Measurements from ENCODE around the gene PGGHG.

DNA sequence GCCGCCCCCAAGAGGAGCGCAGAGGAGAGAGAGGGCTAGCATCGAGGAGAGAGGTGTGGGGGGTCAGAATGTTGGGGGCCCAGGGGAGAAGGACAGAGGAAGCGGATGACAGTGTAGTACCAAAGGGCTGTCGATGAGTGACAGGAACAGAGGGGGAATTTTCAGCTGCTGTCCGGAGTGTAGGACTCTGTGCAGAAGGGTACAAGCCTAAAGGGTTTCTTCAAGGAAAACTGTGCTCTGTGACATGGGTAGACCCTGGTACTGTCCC lies 16.1 kb upstream of the PGGHG start:
- TF ChIP-seq, protein P1, sequence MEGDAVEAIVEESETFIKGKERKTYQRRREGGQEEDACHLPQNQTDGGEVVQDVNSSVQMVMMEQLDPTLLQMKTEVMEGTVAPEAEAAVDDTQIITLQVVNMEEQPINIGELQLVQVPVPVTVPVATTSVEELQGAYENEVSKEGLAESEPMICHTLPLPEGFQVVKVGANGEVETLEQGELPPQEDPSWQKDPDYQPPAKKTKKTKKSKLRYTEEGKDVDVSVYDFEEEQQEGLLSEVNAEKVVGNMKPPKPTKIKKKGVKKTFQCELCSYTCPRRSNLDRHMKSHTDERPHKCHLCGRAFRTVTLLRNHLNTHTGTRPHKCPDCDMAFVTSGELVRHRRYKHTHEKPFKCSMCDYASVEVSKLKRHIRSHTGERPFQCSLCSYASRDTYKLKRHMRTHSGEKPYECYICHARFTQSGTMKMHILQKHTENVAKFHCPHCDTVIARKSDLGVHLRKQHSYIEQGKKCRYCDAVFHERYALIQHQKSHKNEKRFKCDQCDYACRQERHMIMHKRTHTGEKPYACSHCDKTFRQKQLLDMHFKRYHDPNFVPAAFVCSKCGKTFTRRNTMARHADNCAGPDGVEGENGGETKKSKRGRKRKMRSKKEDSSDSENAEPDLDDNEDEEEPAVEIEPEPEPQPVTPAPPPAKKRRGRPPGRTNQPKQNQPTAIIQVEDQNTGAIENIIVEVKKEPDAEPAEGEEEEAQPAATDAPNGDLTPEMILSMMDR (IDR thresholded peaks at IDR 0.05): no peak
- TF ChIP-seq POLR2AphosphoS5 (IDR thresholded peaks at IDR 0.05) (no peak), POLR2A (IDR thresholded peaks at IDR 0.05; ENCODE audit: low read depth) (no peak)

Data from esophagus muscularis mucosa (tissue), 3 donors.